GM23248 (cell line): ENCODE data around the gene MED29. TPM values are rescaled to one million over a fixed set of nuclear protein-coding genes. Genes with fewer than 3 reads are reported as not detected.

Experiments
- DNase-seq: peaks from one replicate; pipeline ENCODE4 v3.0.0-alpha.2; 2015
- H2AFZ ChIP-seq: fragments of 200-600 bp; sonication (generic); 2 replicates; pipeline ENCODE4 v1.6.1; 2016; ENCODE audit warnings: antibody characterized with exemption
- H3F3A ChIP-seq: fragments of 200-600 bp; sonication (generic); 2 replicates; pipeline ENCODE4 v1.6.1; 2016; ENCODE audit warnings: mild to moderate bottlenecking, antibody characterized with exemption, mixed run types; ENCODE audit not compliant: insufficient read depth
- H3K27ac ChIP-seq: fragments of 200-600 bp; sonication (generic); 2 replicates; pipeline ENCODE4 v1.5.1; 2016; ENCODE audit warnings: mild to moderate bottlenecking
- H3K27me3 ChIP-seq: fragments of 200-600 bp; sonication (generic); replicated peaks from 2 replicates; pipeline ENCODE4 v1.6.1; 2016; ENCODE audit warnings: mild to moderate bottlenecking; ENCODE audit not compliant: insufficient read depth
- H3K36me3 ChIP-seq: fragments of 200-600 bp; sonication (generic); 2 replicates; pipeline ENCODE4 v1.6.1; 2016; ENCODE audit warnings: low read depth, mild to moderate bottlenecking
- H3K4me1 ChIP-seq: fragments of 200-600 bp; sonication (generic); 2 replicates; pipeline ENCODE4 v1.6.1; 2016; ENCODE audit warnings: mild to moderate bottlenecking; ENCODE audit not compliant: insufficient read depth
- H3K4me2 ChIP-seq: fragments of 200-600 bp; sonication (generic); one replicate; pipeline ENCODE4 v1.6.1; 2016; ENCODE audit warnings: mild to moderate bottlenecking; ENCODE audit not compliant: unreplicated experiment
- H3K4me3 ChIP-seq: fragments of 200-600 bp; sonication (generic); 2 replicates; pipeline ENCODE4 v1.5.1; 2016; ENCODE audit warnings: mild to moderate bottlenecking
- H3K79me2 ChIP-seq: fragments of 200-600 bp; sonication (generic); 2 replicates; pipeline ENCODE4 v1.6.1; 2016; ENCODE audit warnings: mild to moderate bottlenecking; ENCODE audit not compliant: insufficient read depth
- H3K9ac ChIP-seq: fragments of 200-600 bp; sonication (generic); 2 replicates; pipeline ENCODE4 v1.6.1; 2016; ENCODE audit warnings: mild to moderate bottlenecking
- H3K9me2 ChIP-seq: fragments of 200-600 bp; sonication (generic); 2 replicates; pipeline ENCODE4 v1.6.1; 2016; ENCODE audit warnings: mixed run types, mild to moderate bottlenecking, moderate library complexity; ENCODE audit not compliant: insufficient read depth
- H3K9me3 ChIP-seq: fragments of 200-600 bp; sonication (generic); one replicate; pipeline ENCODE4 v1.6.1; 2017; ENCODE audit warnings: low read depth
- H4K20me1 ChIP-seq: fragments of 200-600 bp; sonication (generic); 2 replicates; pipeline ENCODE4 v1.6.0; 2016; ENCODE audit not compliant: insufficient read depth
- EZH2 ChIP-seq: fragments of 200-600 bp; sonication (generic); IDR thresholded peaks from 2 replicates; pipeline ENCODE4 v1.6.1; 2018; ENCODE audit warnings: antibody characterized with exemption, mild to moderate bottlenecking; ENCODE audit not compliant: insufficient read depth, poor library complexity, severe bottlenecking
- EZH2phosphoT487 ChIP-seq: fragments of 200-600 bp; sonication (generic); IDR thresholded peaks from 2 replicates; pipeline ENCODE4 v1.6.1; 2018; ENCODE audit warnings: antibody characterized with exemption, moderate library complexity, mild to moderate bottlenecking, low read depth; ENCODE audit not compliant: insufficient read depth
- WGBS, 2 experiments: methylation state at CpG; one replicate each; pipeline ENCODE4 v1.1.6; 2015 to 2017; ENCODE audit warnings: low lambda C conversion rate in 2 of 2, low coverage in 1 of 2; ENCODE audit errors: missing lambda C conversion rate in 2 of 2; 5-methylcytosine and 5-hydroxymethylcytosine counted together
- in situ Hi-C: fragments of 300-500 bp; cut with MboI; formaldehyde crosslinking; loops from 2 replicates; pipeline ENCODE4 v1.15.0; 2020
- polyA plus RNA-seq: library from polyadenylated mRNA; unstranded; fragments of >200 nt; fragmentation: Nextera tagmentation; extraction: Ambion mirVana; gene quantifications from 2 replicates; pipeline ENCODE4 v1.2.1, GENCODE V29; 2016
- total RNA-seq: library from RNA; depleted of rRNA; stranded (reverse); fragments of >200 nt; shearing (Covaris generic); gene quantifications from 2 replicates; pipeline ENCODE4 v1.2.3, GENCODE V29; 2014

Gene MED29
- total and polyA plus RNA-seq, 2 experiments from 2014 or later: 27.7 to 39.2 TPM

DNA sequence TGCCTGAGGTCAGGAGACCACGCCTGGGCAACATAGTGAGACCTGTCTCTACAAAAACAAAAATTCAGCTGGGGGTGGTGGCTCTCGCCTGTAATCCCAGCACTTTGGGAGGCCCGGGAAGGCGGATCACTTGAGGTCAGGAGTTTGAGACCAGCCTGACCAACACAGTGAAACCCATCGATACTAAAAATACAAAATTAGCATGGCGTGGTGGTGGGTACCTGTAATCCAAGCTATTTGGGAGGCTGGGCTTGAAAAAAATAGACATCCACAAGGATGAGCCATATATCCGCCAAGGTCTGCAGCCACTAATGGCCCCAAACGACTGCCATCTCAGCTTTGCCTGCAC, 41.5 kb downstream of the MED29 start:
- 81 to 82% methylated on average over 8 of the region's 8 CpGs for WGBS, 2 experiments
- Histone ChIP-seq H3K4me3 (no peak overlapping the region), H2AFZ (no peak overlapping the region), H3K4me1 (peaks cover 29% of the 10 kb centered on the region), H3F3A (peaks cover 68% of the 10 kb centered on the region), H3K9me3 (no peaks in the 10 kb centered on the region), H4K20me1 (no peaks in the 10 kb centered on the region), H3K9me2 (no peaks in the 10 kb centered on the region), H3K27ac (no peak overlapping the region), H3K79me2 (peaks cover 30% of the 10 kb centered on the region), H3K36me3 (peaks cover 26% of the 10 kb centered on the region), H3K27me3 (no peaks in the 10 kb centered on the region), H3K4me2 (no peak overlapping the region), H3K9ac (no peak overlapping the region)
- in situ Hi-C loops: no loop called here
- TF ChIP-seq EZH2 (no peak), EZH2phosphoT487 (no peak)
- no peak for DNase-seq

DNA sequence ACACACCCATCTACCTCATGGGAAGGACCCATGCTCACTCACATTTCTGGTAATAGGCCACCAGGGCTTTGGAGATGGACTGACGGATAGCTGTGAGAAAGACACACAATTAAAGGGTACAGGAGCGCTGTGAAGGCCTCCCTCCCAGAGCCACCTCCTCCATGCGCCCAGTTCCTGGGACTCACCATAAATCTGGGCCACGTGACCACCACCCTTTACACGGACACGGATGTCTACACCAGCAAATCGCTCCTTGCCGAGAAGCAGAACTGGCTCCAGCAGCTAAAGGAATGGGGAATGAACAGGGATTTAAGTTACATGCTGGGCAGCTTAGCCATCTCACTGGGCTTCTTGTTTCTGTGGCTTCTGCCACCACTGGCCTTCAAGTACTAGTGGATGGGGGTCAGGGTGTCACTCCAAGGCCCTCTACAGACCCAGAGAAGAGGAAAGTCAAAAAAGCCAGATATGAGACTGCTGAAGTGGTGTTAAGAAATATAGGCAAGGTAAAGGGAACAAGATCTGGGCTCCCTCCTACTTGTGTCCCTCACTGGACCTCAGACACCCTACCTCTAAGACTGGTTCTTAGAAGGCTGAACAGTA, 42.4 kb downstream of the MED29 start:
- Histone ChIP-seq H2AFZ (no peak overlapping the region), H3F3A (peaks cover 60% of the 10 kb centered on the region), H3K9me2 (no peaks in the 10 kb centered on the region), H3K4me2 (no peak overlapping the region), H3K9me3 (no peaks in the 10 kb centered on the region), H3K4me1 (peaks cover 23% of the 10 kb centered on the region), H3K79me2 (peaks cover 30% of the 10 kb centered on the region), H3K36me3 (peaks cover 26% of the 10 kb centered on the region), H4K20me1 (no peaks in the 10 kb centered on the region), H3K27ac (peak overlapping the region; percentile 62; the same call in 1 of the 2 replicates), H3K9ac (peak overlapping the region; percentile 91), H3K27me3 (no peaks in the 10 kb centered on the region), H3K4me3 (no peak overlapping the region)
- WGBS, 2 experiments: 83 to 86% methylated on average over 8 of the region's 8 CpGs
- no peak for DNase-seq
- in situ Hi-C loops: no loop called here
- TF ChIP-seq EZH2: no peak
- TF ChIP-seq EZH2phosphoT487: no peak

DNA sequence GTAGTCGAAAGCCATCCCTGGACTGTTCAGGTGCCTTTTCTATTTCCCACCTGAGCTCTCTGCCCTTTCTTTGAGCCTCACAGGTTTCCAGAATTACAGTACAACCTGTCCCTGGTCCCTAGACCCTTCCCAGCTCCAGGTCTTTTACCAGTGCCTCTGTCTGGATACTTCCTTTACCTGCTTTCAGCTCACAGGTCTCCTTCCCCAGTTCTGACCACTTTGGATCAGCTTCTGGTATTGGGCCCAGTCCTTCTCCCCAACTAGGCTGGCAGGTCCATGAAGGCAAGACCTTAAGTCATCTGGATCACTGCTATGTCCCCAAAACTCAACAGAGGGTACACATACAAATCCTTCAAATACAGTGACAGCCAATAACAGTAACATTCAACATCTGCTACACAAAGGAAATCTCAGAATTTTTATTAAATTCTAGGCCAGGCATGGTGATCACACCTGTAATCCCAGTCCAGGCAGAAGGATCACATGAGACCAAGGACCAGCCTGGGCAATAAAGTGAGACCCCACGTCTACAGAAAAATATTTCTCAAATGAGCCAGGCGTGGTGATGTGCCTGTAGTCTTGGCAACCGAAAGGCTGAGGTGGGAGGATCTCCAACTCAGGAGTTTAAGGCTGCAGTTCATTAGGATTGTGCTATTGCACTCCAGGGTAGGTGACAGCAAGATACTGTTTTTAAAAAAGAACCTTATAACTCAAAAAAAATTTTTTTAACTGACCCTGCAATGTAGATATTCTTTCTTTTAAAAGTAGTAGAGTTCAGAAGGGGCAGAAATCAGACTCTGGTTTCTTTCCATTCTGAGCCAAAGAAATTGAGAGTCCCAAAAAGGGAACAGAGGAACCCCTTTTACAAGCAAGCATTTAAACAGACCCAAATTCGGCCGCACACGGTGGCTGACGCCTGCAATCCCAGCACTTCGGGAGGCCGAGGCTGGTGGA, 43.2 kb downstream of the MED29 start:
- Histone ChIP-seq H3K9ac (peak overlapping the region; percentile 91), H3K36me3 (peaks cover 26% of the 10 kb centered on the region), H3K9me3 (no peaks in the 10 kb centered on the region), H3K9me2 (no peaks in the 10 kb centered on the region), H4K20me1 (no peaks in the 10 kb centered on the region), H3K4me2 (peak overlapping the region; percentile 90), H3K79me2 (peaks cover 30% of the 10 kb centered on the region), H3K27ac (peak overlapping the region; percentile 62), H3K4me1 (peaks cover 15% of the 10 kb centered on the region), H3K27me3 (no peaks in the 10 kb centered on the region), H3K4me3 (peak overlapping the region; percentile 94), H3F3A (peaks cover 52% of the 10 kb centered on the region), H2AFZ (no peak overlapping the region)
- 37 to 40% methylated on average over 10 of the region's 10 CpGs for WGBS, 2 experiments
- TF ChIP-seq EZH2: no peak
- TF ChIP-seq EZH2phosphoT487: no peak
- in situ Hi-C loops: no loop called here
- peak; percentile 57 for DNase-seq

DNA sequence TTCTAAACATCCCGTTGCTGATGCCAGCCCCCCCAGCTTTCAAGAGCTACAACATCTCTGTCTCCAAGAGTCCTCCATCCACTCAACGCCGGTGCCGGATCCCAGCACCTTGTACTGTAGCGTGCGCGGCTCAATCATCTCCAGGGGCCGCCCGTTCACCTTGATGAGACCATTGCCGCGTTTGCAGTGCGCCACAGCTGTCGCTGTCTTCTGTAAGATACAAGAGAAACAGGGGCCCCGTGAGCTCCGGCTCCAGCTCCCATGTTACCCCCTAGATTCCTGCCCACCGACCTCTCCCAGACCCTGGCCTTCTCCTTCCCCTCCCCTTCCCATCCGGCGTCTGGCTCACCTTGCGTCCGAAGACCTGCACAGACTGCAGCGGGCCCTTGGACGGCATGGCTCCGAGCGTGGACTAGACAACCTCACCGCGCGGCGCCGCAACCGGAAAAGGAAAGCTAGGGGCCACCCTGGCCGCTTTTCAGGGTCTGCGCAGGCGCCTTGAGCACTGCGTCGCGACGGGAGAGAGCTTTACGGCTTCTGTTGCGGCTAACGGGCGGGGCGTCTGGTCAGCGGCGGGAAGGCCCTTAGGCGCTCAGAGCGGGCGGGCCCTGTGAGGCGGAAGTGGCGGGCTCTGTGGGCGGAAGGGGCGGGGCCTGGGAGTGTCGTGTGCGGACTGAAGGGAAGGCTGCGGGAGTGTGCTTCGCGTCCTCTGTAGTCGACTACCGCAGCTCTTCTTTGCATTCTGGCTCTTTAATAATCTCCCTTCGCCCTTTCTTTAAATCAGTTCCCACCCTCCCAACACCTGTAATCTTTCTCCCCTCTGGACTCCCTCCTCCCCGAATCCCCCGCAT, 44.5 kb downstream of the MED29 start, which contains the start of gene RPS16:
Gene RPS16 (minus strand): TSS at position 451 of the 851 bp plus-strand sequence. CDS start 54 bp downstream, at position 397.
- Histone ChIP-seq H3K4me3 (peak within 1 kb of the TSS; percentile 94), H4K20me1 (no peaks in the 10 kb centered on the region), H3K9ac (peak within 1 kb of the TSS; percentile 91), H3K79me2 (peaks cover 30% of the 10 kb centered on the region), H3K27ac (peak within 1 kb of the TSS; percentile 76), H3K4me1 (peaks cover 15% of the 10 kb centered on the region), H3K4me2 (peak within 1 kb of the TSS; percentile 90), H3K27me3 (no peaks in the 10 kb centered on the region), H2AFZ (peak within 1 kb of the TSS; percentile 77), H3K9me2 (no peaks in the 10 kb centered on the region), H3K9me3 (no peaks in the 10 kb centered on the region), H3K36me3 (peaks cover 26% of the 10 kb centered on the region), H3F3A (peaks cover 49% of the 10 kb centered on the region)
- in situ Hi-C loops: no loop called here
- 1% methylated on average over 49 to 61 of the region's 61 CpGs for WGBS, 2 experiments
- DNase-seq: peak; percentile 100
- TF ChIP-seq EZH2: no peak
- no peak for TF ChIP-seq EZH2phosphoT487
